Prostate gland (tissue), 2 donors: Measurements from ENCODE around the gene DCC.

Experiments used
- POLR2A ChIP-seq: fragments of 450-650 bp; IDR thresholded peaks from one replicate; pipeline ENCODE4 v1.6.1; 2016; ENCODE audit warnings: antibody characterized with exemption, mild to moderate bottlenecking
- TF ChIP-seq, protein P1 (sequence below), 4 experiments: fragments of 200-600 bp in 2 of 4; fragments of 450-650 bp in 2 of 4; sonication (generic) in 2 of 4; IDR thresholded peaks; 1 replicate in 3 of 4; 2 replicates in 1 of 4; pipeline ENCODE4 v1.5.1; 2016 to 2019; ENCODE audit warnings: antibody characterized with exemption in 4 of 4, mild to moderate bottlenecking in 2 of 4, moderate library complexity in 2 of 4

DNA sequence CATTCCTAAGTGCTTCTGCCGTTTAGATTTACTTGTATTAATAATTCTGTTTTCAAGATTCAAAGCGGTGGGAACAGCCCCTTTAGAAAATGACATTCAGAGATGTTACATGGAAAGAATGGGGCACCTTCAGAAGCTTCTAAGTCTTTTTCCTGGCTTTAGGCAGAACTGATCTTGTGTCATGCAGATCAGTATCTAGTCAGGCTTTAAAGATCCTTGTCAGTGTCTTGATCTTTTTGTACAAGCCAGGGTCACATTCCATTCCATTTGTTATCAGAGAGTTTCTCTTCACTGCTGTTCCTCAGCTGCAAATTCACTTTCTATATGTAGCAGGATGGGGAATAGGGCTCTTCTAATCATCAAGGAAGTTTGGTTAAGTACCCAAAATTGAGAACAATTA lies 275.3 kb downstream of the DCC start:
- TF ChIP-seq POLR2A = no peak
- TF ChIP-seq, protein P1, sequence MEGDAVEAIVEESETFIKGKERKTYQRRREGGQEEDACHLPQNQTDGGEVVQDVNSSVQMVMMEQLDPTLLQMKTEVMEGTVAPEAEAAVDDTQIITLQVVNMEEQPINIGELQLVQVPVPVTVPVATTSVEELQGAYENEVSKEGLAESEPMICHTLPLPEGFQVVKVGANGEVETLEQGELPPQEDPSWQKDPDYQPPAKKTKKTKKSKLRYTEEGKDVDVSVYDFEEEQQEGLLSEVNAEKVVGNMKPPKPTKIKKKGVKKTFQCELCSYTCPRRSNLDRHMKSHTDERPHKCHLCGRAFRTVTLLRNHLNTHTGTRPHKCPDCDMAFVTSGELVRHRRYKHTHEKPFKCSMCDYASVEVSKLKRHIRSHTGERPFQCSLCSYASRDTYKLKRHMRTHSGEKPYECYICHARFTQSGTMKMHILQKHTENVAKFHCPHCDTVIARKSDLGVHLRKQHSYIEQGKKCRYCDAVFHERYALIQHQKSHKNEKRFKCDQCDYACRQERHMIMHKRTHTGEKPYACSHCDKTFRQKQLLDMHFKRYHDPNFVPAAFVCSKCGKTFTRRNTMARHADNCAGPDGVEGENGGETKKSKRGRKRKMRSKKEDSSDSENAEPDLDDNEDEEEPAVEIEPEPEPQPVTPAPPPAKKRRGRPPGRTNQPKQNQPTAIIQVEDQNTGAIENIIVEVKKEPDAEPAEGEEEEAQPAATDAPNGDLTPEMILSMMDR (IDR thresholded peaks at IDR 0.05) = no peak
